Adrenal gland (tissue), 5 donors: ENCODE measurements around the gene TMC1.

ENCODE experiments used
- CTCF ChIP-seq, 6 experiments: fragments of 450-650 bp in 4 of 6; fragments of 200-600 bp in 2 of 6; sonication (generic) in 1 of 6; IDR thresholded peaks; 1 replicate in 5 of 6; 2 replicates in 1 of 6; pipeline versions ENCODE4 v1.5.1 to v1.8.0; 2016 to 2021; ENCODE audit warnings: antibody characterized with exemption in 6 of 6, mild to moderate bottlenecking in 2 of 6, moderate library complexity in 1 of 6
- POLR2A ChIP-seq, 2 donors: fragments of 450-650 bp; IDR thresholded peaks; one replicate each; pipeline ENCODE4 v1.6.1; 2017; ENCODE audit warnings: antibody characterized with exemption in 2 of 2, mild to moderate bottlenecking in 2 of 2, moderate library complexity in 1 of 2
- donor health status: DM: no; HTN: no; CAD: no.

- TF ChIP-seq POLR2A (IDR thresholded peaks at IDR 0.05) (no peak), CTCF (IDR thresholded peaks at IDR 0.05) (no peak)
Observed at GRCh38 chr9:72696511-72696910, 175.1 kb downstream of the TMC1 start.
